CD4-positive, alpha-beta T cell treated with Interleukin-15 for 4 hours (primary cell): ENCODE measurements around the gene ASIC4.
A peak's percentile ranks its signal among the peaks of the same experiment; 100 is the strongest.

Experiments
- DNase-seq: peaks from one replicate; pipeline ENCODE4 v3.0.0-alpha.2; 2020; ENCODE audit warnings: low spot score

ASIC4 gene

DNA sequence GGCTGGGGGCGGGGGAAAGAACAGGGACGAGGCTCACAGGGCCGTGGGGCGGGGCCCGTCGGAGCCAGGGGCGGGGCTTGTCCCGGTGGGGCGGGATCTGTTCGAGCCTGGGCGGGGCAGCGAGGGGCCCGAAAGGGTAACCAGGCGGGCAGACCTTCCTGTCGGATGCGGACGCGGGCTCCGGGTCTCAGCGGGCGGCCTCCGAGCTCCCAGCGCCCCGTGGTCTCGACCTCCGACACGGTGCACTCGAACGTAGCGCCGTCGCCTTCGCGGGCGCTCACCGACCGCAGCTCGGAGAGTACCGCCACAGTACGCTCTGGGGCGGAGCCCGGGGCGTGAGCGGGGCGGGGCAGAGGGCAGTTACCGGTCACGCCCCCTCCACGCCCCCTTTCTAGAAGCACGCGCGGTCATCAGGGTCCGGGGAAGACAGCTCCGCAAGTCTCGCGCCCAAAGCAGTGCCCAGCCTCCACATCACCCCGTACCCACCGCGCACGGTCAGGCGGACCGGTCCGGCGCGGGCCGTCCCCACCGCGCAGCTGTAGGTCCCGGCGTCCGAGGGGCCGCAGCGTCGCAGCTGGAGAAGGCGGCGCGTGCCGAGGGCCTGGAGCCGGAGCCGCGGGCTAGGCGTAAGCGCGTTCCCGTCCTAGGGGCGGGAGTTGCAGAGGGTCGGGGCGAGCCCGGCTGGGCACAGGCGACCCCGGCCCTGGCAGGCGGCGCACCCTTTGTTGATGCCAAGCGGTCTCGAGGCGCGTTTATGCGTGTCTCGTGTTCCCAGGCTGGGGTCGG is 38.3 kb downstream of the ASIC4 start:
- DNase-seq: peak; percentile 61

DNA sequence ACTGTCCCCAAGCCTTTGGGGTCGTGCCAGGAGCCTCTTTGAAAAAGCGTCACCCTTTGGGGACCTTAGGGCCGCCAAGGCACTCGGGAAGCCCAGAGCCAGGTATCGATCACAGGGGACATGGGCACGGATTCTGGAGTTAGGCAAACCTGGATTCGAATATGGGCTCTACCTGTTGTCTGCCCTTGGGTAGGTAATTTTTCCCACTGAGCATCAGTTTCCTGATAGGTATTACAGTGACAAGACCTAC is 38.8 kb downstream of the ASIC4 start:
- no peak for DNase-seq

DNA sequence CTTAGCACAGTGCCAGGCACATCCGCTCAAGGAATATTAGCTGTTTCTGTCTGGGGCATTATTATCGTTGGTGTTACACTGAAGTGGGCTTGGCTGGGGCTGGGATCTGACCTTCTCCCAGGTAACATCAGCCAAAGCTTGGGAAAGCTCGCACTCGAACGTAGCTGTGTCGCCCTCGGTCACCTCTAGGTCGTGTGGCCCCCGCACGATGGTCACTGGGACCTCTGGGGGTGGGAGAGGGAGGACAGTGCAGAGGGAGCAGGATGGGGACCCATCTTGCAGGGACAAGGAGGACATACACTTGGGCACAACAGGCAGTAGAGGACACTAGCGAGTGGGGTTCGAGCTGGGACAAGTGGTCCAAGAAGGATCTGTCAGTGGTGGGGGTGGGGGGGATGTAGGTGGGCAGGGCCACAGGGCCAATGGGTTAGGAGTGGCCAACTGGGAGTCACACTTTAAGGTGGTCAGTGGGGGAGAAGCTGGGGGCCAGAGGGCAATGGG is 39.2 kb downstream of the ASIC4 start:
- no peak for DNase-seq

DNA sequence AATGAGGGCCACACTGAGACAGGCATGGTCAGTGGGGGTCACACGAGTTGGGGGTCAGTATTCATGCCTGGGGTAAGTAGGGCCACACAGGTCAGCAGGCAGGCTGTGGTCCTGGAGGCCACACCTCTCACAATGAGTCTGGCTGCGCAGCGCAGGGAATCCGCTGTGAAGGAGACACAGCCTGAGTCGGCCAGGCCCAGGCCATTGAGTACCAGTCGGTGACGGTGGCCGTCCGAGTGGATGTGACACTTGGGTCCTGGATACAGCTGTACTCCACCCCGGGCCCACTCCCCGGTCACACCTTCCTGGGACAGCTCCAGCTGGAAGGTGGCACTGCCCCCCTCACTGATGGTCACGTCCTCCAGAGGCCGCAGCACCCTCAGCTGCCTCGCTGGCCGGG is 40.1 kb downstream of the ASIC4 start:
- DNase-seq: no peak

DNA sequence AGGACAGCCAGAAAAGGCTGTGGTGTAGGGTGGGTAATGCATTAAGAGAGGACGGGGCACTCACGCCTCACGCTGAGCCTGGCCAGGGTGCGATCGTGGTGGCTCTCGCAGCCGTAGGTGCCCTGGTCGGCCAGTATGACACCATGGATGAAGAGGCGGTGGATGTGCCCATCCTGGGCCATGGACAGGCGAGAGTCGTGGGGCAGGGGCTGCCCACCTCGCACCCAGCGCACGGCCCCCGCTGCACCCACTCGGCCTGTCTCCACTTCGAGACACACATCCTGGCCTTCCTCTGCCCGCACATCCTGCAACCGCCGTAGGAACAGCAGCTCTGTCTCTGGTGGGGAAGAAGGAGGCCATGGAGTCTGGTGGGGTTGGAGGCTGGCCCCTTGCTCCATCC is 41.7 kb downstream of the ASIC4 start:
- no peak for DNase-seq

DNA sequence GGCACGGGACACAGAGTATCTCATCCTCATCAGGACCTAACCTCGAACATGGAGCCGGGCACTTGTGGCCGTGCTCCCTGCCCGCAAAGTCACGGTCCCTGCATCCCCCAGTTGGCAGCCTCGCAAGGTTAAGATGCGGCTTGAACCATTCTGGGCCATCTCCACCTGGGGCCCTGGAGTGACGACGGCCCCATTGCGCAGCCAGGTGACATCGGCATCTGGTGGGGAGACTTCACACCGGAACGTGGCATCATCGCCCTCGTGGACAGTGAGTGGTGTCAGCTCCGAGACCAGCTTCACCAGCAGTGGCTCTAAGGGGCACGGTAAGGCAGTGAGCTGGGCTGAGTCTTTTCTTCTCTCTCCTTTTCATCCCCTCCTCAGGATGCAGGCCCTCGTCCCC is 42.1 kb downstream of the ASIC4 start:
- DNase-seq: no peak

DNA sequence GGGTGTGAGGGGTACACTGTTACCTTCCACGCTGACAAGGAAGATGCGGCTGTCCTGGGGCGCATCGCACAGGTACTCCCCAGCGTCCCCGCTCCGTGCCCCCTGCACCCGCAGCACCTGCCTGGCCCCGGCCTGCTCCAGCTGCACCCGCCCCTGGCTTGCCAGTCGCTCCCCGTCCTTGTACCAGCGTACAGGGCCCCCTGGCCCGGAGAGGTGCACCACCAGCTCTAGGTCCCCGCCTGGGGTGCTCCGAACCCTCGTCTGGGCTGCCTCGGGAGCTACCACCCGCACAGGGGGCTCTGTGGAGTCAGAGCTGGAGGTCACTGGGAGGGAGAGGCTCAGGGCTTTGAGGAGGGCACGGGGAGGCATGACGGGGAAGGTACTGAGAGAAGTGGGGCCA is 43.0 kb downstream of the ASIC4 start:
- DNase-seq: no peak

DNA sequence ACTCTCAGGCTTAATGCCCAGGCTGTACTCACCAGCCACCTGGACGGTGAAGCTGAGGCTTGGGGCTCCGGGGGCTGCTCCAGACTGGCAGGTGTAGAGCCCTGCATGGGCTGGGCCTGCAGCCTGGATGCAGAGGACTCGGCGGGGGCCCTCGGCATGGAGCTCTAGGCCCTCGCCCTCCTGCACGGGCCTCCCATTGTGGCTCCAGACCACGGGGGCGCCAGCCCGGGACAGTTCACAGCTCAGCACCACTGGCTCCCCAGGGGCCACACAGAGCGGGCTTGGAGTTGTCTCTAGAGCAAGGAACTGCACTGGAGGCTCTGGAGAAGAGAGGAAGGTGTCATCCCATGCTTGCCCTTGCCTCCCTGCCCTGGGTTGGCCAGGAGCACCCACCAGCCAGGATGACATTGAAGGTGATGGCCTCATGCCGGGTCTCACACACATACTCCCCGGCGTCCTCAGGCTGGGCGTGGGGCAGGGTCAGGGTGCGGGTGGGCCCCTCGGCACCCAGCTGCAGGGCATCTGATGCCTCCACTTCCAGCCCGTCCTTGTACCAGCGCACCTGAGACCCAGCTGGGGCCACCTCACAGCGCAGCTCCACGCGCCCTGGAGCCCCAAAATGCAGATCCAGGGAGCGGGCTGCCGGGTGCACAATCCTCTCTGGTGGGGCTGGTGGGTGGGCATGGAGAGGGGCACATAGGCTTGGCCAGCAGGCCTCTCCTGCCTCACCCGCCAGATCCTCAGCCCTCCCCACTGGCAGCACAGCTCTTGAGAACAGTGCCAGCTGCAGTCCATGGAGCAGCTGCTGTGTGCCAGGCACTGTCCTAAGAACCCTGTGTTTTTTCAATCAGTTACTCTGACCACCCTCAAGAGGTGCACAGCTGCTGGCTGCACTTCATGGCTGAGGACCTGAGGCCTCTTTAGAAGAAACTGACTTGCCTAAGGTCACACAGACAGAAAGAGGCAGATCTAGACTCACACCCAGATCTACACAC is 43.8 kb downstream of the ASIC4 start:
- DNase-seq: no peak

DNA sequence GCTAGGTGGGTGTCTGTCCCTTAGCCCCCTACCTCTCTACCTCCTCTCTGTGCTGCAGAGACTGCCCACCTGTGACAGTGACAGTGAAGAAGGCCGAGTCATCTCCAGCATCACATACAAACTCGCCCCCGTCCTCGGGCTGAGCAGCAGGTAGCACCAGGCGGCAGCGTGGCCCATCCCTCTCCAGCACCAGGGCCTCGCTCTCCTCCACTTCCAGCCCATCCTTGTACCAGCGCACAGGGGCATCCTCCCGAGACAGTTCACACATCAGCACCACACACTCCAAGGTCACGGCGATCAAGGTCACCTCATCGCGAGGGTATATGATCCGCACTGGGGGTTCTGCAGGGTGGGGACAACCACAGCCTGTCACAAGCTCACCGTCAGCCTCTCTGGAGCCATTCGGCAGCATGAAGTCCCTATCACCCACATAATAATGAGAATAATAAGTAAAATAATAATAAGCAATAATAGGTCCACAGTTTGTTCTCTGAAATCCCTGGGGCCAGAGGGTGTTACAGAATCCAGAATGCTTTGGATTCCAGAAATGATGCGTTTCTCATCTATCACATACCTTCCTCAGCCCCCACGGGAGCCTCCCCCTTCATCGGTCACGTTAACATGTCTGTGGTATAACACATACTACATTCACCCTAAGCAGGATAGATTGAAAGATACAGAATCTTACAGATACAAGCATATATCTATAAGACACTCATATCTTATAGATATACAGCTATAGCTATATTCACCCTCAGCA is 45.1 kb downstream of the ASIC4 start:
- no peak for DNase-seq

DNA sequence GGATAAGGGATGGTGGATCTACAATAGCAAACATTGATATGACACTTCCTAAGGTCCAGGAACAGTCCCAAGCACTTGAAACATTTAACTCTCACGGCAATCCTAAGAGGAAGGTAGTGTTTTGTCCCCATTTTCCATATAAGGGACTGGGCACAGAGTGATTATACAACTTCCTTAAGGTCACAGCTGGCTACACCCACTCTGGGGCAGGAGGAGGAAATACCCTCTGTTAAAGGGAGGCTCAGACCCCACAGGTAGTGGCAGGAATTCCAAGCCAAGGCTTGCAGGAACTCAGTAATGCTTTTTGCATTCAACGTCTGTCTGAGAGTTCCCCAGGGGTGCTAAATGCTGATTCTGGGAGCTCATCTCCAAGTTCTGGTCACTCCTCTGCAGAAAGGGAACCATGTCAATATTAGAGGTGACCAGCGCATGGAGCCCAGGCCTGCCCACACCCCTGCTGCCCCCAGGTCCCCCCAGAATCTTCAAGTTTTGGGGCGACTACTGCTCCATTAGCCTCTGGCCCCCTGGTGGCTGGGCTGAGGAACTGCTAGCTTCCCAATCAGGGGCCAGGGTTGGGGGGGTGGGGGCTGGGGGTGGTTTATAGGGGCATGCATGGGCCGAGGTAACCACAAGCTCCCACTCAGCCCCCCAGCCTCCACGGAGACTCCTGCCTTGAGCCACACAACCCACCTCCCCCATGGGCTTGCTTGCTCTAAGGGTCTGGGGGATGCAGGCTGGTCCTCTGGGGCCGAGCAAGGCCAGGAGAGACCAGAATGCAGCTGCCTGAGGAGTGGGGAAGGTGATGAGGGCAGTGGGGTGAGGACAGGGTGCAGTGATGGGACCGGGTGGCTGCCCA is 46.0 kb downstream of the ASIC4 start:
- DNase-seq: no peak

DNA sequence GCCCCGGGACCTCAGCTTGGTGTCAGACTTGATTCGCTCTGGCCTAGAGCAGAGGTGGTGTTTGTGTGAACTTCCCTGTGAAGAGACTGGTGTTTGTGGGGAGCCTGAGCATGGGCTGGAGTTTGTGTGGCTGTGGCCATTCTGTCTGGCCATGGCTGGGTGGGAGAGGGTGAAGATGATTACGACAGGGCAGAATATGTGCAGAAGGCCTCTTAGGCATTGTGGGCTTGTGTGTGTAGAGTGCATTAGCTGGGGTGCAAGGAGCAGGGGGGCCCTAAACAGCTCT is 46.6 kb downstream of the ASIC4 start:
- no peak for DNase-seq

DNA sequence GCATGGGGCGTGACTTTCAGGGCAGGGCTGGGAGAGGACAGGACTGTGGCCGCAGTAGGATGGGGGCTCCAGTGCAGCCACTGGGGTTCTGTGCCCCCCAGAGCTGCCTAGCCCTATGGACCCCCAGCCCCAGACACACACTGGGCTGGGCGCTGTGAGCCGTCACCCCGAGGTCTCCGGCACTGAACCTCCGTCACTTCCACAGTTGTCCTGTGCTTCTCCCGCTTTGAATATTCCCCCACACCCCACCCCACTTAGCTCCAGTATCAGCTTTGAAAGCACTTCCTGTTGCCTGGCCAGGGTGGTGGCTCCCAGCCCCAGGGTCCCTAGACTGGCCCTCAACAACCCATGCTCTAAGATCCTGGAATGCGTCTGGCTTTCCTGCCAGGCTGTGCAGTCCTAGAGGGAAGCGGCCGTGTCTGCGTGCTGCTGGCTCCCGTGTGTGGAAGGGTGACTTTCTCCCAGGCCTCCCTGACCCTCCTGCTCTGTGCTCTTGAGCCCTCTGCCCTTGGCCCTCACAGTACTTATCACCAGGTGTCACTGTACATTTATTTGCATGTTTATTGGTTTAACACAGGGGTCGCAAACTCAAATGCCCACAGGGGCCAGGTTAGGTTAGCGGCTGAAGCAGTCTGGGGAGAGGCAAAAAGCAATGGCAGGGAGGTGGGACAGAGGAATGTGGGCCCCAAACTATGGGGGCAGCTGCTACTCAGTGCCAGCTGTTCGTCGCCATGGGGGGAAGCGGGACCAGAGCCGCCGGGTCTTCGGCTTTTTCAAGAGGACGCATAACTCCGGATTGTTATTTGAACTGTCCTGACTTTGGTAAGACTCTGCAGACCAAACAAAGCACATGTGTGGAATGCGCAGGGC is 47.1 kb downstream of the ASIC4 start:
- no peak for DNase-seq

DNA sequence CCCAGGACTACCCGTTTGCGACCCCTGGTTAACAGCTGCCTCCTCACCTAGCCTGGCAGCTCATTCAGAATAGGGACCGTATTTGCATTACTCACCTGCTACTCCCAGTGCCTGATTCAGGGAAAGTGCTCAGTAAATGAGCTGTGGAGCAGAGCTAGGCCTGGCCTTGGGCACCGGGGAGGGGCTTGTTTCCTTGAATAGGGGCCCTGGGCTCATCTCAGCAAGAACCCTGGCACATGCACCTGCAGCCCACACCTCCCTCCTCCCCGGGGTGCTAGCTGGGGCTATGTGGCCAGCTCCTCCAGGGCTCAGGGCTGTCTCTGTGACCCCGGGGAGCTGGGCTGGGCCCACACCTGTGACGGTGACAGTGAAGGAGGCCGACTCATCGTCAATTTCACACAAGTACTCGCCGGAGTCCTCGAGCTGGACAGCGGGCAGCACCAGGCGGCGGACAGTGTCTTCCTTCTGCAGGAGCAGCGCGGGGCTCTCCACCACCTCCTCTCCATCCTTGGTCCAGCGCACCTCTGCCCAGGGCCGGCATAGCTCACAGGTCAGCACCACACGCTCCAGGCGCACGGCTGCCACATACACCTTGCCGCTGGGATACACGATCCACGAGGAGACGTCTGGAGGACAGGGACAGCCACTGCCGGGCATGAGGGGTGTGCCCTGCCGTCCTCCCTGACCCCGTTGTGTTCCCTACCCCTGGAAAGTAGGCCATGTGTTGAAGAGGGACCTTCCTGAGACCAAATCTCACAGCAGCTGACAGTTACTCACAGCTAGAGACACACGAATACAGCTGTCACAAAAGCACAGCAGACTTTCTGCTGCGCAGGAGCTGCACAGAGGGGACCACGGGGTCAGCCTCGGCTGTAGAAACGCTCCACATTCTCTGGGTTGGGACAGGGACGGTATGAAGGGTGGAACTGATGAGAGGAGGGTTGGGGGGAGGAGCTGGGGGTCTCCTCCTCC is 48.1 kb downstream of the ASIC4 start:
- DNase-seq: no peak

DNA sequence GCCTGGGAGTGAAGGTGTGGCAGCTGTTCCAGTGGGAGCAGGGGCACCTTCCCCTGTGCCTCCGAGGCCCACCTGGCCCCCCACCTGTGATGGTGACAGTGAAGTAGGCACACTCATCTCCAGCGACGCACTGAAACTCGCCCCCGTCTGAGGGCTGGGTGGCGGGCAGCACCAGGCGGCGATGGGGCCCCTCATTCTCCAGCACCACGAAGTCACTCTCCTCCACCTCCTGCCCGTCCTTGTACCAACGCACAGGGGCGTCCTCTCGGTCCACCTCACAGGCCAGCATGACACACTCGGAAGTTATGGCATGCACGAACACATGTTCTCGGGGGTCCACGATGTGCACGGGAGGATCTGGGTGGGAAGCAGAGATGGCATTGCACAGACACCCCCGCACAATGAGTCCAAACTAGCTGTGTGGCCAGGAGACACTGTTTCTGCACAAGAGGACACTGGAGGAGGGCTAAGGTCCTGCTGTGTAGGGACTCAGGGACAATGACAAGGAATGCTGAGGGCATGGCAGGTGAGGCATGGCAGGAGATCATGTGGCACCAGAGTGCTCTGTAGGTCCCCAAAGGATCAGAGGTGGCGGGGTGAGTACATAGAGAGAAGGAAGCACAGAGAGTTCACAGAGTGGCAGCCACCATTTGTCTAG is 49.1 kb downstream of the ASIC4 start:
- no peak for DNase-seq

DNA sequence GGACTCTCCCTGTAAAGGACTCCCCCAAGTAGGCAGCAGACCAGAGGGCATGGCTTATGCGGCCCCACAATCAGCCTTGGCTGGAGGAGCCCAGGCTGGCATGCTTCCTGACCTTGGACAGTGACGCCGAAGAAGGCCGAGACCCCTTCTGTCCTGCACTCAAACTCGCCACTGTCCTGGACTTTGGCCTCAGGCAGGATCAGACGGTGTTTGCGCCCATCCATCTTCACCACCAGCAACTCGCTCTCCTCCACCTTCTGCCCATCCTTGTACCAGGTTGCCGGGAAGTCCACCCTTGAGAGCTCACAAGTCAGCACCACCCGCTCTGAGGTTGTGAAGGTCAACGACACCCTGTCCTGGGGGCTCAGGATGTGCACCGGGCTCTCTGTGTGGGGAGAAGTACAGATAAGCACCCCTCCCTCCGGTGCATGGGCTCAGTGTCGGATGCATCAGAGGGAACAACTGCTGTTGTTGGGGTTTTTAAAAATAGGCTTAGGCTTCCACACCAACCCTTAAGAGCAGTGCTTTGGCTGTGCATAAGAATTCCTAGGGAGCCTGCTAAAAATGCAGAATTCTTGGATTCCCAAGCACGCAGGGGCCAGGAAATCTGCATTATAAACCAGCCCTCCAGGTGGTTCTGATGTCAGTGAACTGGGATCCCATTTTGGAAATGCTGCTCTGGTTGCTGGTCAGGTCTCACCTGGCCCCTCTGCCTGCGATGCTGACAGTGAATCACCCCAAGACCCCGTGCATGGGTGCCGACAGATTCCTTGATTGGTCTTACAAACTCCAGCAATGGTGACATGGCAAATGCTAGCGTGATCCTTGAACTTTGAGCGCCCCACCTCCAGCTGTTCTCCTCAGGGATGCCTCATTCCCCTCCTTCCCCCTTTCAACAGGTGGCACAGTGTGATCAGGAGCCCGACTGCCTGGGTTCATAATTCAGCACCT is 51.1 kb downstream of the ASIC4 start:
- no peak for DNase-seq

DNA sequence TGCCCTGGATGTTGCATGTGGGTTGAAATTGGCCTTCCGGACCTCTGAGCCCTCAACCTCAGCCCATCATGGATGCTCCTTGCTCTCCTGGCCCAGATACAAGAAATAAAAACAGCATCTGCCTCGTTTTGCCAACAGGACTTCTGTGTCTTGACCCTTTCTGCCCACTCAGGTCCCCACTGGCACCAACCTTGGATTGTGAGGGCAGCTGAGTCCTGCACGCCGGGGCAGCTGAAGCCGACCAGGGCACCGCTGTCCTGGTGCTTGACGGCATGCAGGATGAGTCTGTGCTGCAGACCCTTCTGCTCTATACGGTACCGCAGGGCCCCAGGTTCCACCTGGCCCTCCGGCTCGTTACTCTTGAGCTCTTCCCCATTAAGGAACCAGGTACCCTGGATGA is 52.4 kb downstream of the ASIC4 start:
- DNase-seq: no peak

DNA sequence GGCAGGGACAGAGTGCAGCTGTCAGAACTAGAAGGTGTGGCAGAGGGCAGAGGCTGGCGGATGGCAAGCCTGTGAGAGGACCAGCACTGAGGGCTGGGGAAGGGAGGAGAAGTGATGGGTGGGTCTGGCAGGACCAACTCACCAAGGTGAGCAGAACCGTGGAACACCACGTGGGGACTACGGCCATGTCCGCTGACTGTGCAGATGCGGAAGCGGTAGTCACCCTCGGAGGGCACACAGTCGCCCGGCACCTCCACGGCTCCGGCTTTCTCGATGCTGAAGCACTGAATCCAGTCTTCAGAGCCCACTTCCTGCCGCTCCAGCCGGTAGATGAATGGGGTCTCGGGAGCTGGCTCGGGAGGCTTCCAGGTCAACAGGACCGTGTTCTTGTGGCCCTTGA is 52.8 kb downstream of the ASIC4 start:
- DNase-seq: no peak

DNA sequence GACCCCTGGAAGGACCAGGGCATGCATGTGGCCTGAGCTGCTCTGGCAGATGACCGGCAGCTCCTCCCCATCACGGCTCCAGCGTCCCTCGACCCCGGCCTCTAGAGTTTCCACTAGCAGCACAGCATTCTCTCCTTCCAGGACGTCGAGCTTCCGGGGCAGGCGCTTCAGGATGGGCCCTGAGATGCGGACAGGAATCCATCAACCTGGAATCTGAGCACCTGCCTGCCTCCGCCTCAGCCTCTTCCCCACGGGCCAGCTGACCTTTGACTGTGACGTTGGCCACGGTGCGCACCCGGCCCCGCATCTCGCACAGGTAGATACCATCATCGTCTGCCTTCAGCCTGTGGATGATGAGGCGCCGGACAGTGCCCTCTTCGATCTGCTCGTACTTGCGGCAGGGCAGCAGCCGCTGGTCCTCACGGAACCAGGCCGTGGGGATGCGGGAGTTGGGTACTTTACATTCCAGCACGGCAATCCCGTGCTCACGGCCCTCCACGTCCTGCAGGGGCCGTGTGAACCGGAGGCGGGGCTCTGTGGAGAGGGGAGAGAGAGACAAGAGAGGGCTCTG is 53.6 kb downstream of the ASIC4 start:
- no peak for DNase-seq
